ENCODE measurements around the gene CTSV. TPM values are rescaled to one million over a fixed set of nuclear protein-coding genes. Genes with fewer than 3 reads are reported as not detected.
A peak's percentile ranks its signal among the peaks of the same experiment; 100 is the strongest.
"Not testable (repeated sequence)": the region's sequence is repeated elsewhere in the genome, so short reads cannot be mapped to it uniquely, and the experiment has no call there.

CTSV gene
- total RNA-seq, result not detected
- long read RNA-seq, result 0 reads

DNA sequence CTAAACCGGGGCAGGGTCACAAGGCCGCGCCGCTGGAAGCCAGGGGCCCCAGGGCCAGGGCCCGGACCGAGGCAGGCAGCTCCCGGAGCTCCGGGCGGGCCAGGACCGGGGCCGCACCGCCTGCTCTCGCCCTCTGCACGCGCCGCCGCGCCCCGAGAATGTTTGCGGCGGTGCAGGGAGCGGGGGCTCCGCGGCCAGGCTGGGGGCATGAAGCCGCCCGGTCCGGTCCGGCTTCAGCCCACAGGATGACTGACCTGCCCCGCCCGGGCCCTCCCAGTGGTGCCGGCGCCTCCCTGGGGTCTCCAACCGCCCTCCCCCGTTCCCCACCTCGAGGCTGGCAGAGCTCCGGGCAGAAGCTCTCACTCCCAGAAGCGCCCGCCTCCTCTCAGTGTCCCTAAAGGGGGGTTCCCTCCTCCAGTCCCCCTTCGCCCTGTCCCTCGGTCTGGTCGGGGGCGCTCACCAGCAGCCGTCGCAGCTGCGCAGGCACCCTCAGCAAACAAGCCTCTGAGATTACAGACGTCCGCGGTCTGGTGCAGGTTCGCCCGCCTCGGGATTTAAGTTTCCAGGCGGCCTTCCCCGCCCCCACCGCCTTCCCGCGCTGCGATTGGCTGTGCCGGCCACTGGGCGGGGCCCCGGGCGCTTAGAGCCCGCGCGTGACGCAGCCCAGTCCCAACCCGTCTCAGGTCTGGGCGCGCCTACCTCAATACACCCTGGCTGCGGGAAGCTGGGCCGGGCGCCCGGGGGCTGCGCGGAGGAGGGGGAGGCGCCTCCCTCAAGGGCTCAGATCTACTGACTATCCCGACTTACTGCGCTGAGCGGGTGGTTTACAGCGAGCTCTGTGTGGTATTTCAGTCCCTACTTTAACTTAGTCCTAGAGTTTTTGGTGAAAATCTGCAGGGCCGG, at the start of gene CTSV:
Gene CTSV (minus strand): TSS at position 532 of the 903 bp plus-strand sequence. CDS start 1,099 bp downstream, outside the sequence.
- intact Hi-C loops (cut with DNase I), result no loop called here
- ATAC-seq (ENCODE audit: poor library complexity) (peak; percentile 100), DNase-seq (peak; percentile 92)

DNA sequence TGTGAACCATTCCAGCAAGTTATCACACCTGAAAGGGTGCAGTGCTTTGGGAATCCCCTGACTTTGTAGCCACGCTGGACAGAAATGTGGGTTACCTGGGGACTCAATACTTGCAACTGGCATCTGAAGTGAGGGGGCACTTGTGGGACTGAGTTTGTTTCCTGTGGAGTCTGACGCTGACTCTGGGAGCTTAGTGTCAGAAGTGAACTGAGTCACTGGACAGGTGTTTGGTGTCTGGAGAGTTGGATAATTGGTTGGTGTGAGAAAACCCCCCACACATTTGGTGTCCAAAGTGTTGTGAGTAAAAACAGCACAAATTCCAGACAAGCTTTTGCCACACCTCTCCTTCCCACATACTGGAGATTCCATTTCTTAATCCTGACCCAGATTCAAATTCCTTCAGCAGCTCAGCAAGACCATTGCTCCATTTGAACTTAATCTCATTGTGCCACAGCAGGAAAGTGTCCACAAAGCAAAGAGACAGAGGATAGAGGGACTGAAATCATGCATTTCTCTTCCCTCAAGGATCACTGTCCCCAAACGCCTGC, 48.8 kb upstream of the CTSV start:
- DNase-seq; ATAC-seq (ENCODE audit: poor library complexity); intact Hi-C loops (cut with DNase I): not testable (repeated sequence)

DNA sequence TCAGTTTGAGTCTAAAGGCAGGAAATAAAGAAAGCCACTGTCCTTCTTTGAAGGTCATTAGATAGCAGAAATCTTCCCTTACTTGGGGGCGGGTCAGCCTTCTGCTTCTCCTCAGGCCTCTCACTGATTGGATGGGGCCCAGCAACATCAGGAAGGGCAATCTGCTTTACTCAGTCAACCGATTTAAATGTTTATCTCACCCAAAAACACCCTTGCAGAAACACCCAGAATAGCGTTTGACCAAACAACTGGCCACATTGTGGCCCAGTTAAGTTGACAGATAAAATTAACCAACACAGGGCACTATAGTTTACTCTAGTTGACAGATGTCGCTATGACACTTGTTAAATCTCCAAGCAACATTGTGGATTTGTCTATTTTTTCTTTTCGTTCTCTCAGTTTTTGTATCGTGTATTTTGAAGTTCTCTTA, 45.6 kb upstream of the CTSV start:
- ATAC-seq (ENCODE audit: poor library complexity); DNase-seq; intact Hi-C loops (cut with DNase I): not testable (repeated sequence)

DNA sequence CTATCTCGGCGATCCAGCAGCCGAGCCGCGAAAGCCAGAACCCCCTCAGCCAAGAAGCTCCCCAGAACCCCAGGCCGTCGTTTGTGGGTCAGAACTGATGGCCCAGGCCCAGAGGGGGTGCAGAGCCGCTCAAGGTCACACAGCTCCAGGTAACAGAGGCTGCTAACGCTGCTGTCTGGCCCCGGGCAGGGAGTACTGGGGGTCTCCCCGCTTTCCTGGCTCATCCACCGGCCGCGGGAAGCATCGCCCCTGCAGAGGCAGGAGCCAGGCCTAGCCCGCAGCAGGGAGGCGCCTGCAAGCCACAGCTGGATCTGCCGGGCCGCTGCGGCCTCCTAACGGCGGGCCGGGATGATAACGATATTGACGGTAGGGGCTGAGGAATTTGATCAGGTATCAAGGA, 39.4 kb upstream of the CTSV start:
- no peak for DNase-seq
- no peak for ATAC-seq (ENCODE audit: poor library complexity)
- intact Hi-C loops (cut with DNase I), result no loop called here

DNA sequence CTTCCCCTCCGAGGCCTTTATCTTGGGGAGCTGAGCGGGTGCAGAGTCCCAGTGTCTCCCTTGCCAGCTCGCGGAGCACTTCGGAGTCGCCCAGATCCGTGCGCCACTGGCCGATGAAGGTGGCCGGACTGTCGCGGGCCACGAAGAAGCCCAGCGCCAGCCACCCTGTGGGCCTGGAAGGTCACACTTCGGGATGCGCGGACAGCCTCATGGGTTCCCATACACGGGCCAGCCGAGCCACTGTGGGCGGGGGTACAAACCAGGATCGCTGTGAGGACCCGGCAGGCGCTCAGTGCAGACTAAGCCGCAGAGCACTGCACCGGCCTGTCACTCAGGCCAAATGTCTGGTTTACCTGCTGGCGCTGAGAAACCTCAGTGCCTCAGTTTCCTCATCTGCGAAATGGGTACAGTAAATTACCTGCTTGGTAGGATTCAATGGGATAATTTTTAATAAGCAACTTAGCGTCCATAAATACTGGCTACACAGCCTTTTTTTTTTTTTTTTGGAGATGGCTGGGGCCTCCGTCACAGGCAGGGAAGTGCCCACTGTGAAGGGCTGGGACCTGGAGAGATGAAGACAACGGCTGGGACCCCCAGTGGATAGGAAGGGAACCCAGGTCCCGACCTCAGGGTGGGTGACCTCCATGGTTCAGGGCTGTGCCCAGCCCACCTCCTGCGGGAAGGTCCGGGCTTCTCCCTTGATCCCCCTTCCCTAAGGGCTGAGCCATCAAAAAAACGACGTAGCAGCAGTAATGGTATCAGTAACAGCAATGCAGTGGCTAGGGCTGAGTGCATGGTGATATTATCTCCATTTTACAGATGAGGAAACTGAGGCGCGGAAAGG, 38.7 kb upstream of the CTSV start:
- ATAC-seq (ENCODE audit: poor library complexity), result no peak
- intact Hi-C loops (cut with DNase I), result no loop called here

DNA sequence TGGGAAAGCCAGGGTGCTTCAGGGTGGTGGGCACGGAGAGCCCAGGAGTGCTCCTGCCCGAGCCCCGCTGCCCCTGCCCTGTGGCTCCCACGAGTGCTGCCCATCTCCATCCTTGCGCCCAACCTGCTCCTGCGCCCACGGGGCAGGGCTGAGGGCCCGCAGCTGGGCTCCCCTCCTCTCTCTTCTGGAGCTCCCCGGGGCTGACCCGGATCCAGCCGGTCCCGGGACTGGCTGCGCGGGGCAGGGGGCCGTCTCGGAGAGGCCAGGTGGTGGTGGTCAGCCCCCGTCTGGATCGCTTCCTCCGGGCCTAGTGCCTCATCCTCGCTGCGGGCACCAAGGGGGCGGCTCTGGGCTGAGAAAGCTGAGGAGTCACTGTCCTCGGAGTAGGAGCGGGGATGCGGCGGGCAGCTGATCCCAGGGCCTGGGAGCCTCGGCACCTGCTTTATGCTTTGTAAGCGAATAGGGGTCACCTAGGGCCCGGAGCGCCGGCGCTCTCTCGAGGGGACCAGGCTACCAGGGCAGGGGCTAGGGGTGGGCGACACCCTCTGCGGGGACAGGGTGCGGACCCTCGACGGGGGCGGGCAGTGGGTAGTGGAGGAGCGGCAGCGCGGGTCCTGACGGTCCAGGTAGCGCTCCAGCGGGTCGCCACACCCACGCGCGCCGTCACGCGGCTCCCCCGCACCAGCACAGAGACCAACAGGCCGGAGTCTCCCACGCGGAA, 37.9 kb upstream of the CTSV start:
- DNase-seq; intact Hi-C loops (cut with DNase I); ATAC-seq (ENCODE audit: poor library complexity): not testable (repeated sequence)

More for the DNA sequence above, 38.7 kb upstream of the CTSV start:
- no peak for DNase-seq

DNA sequence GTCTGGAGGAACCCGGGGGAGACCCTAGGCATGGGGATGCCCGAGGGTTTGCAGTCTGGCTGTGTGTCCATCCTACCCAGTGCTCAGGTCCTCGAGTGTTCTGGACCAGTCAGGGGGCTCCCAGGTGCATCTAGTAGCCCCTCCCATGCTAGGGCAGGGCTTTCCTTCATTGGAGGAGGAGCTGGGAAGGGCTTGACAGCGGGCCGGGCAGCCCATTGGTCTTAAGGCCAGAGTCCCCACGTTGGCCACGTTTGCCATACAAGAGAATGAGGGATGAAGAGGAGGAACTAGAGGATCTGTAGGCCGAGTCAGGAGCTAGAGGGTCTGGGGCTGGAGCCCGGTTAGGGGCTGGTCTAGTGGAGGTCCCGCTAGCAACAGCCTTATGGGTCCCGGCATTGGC, 37.3 kb upstream of the CTSV start:
- DNase-seq (no peak), ATAC-seq (ENCODE audit: poor library complexity) (no peak)
- intact Hi-C loops (cut with DNase I), result no loop called here

DNA sequence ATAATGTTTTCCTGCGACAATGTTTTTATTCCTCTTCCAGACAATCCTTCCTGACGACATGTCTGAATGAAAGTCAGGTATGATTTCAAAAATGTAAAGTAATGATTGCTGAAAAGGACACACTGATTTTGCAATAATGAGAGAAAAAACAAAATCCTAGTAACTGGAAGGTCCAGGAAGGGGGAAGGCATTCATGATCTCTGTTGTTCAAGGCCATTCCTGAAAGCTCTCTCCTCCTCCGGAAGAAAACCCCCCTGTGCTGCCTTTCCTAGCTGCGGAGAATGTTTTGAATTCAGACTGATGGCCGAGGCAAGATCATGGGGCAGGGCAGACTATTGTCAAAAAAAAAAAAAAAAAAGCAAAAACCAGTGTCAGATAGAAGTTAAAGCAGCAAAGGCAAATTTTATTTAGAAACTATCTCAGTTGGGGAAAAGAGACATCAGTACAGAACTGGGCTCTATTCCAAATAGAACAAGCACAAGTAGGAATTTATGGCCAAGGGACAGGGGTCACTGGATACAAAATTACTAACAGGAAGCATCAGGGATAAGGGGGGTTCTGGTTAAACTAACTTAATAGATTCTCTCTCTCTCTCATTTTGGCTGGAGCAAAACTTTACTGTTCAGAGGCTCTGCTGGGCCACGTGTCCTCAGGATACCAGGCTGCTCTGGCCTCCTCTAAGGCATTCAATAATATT, 36.5 kb upstream of the CTSV start:
- intact Hi-C loops (cut with DNase I), result no loop called here
- no peak for DNase-seq
- ATAC-seq (ENCODE audit: poor library complexity), result no peak

DNA sequence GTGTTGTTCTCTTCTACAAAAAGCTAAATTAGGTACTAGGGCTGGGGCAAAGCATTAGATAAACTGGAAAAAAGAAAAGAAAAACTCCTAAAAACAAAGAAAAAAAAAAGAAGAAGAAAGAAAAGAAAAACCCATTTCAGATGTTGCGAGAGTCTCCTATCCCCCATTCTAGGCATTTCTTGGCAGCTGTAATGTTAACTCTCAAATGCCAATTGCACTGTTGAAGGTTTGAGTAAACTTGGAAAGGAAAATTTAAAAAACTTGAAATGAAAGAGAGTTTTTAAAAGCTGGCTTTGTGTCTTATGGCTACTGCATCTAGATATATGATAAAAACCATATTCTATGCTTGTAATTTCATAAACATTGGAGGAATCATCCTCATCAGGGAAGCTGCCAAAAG, 34.6 kb upstream of the CTSV start:
- no peak for ATAC-seq (ENCODE audit: poor library complexity)
- intact Hi-C loops (cut with DNase I), result no loop called here

DNA sequence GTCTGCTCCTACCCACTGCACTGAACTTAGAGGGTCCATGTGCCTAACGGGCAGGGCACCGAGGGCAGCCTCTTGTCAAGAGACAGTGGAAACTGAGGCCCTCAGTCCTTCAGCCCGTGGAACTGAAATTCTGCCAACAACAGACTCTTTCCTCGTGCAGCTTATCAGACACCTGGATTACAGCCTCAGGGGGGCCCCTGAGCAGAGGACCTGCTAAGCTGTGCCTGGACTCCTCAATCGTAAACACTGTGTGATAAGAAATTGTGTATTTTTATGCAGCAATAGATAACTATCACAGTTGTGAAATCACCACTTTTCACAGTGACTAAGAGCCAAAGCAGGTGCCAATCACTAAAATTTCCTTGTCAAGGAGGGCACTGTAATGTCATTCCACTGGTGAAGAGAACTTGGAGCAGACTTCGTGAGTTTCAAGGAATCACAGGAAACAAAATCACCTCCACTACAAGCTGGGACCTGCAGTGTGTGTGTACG, 33.4 kb upstream of the CTSV start:
- ATAC-seq (ENCODE audit: poor library complexity) (no peak), DNase-seq (no peak)
- intact Hi-C loops (cut with DNase I), result no loop called here

More for the DNA sequence above, 34.6 kb upstream of the CTSV start:
- DNase-seq, result no peak

DNA sequence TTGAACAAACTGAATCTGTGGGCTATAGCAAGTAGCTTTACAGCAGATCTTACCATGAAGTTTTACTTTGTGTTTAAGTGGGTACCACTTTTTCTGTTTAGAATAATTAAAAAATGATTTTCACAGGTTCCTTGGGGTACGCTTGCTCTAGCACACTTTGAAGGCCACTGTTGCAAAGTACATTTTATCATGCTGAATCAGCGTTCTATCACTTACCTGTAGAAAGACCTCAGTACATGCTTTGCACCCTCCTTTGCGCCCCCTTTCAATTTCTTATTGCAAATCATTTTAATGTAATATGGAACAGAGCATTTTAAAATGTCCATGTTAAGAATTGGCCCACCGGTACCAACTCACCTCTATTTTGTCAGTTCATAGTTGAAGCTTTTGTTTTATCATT, 31.4 kb upstream of the CTSV start:
- DNase-seq; ATAC-seq (ENCODE audit: poor library complexity); intact Hi-C loops (cut with DNase I): not testable (repeated sequence)

DNA sequence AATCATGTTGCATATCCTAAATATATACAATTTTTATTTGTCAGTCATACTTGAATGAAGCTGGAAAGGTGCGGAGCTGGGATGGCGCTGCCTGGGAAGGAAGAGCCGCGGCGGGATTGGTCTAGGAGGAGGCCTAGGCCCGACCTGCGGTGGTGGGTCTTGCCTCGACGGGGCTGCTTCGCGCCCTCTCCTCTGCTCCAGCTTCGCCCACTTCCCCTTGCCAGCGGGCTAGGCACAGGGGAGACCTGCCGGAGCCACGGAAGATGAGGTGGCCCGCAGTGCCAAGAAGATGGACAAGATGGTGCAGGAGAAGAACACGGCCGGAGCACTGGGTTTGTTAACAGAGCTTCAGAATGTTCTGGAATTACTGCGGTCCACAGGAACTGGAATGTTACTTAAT, 28.5 kb upstream of the CTSV start:
- no peak for ATAC-seq (ENCODE audit: poor library complexity)
- intact Hi-C loops (cut with DNase I), result no loop called here
- DNase-seq, result no peak

DNA sequence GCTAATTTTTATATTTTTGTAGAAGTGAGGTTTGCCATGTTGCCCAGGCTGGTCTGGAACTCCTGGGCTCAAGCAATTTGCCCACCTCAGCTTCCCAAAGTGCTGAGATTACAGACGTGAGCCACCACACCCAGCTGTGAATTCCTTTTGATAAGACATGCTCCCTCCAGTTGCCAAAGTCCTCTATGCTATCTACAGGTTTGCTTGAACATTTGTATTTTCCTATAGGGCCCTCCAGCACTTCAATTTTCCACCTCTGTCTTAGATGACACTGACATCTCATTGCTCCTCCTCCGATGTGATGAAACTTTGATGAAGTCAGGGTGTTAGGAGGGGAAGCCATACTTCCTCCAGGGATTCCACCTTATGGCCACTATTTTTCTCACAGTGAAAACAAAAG, 25.2 kb upstream of the CTSV start:
- no peak for ATAC-seq (ENCODE audit: poor library complexity)

DNA sequence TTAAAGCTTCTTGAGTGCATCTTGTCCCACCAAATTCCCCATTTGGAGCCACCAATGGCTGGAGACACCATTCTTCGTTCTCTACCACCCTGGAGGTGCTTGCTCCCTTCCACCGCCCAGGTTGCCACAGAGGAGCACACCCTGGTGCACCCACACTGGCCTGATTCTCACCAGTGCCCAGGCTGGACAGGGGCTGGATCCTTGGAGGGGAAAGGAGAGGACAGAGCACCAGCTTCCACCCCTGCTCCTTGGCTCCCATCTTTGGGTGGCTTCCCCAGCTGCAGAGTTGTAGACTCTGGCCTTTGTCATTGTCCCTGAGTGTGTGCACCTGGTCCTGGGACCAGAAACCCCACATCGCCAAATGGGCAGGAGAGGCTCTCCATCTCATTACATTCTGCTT, 21.9 kb upstream of the CTSV start:
- DNase-seq (no peak), ATAC-seq (ENCODE audit: poor library complexity) (no peak)
- intact Hi-C loops (cut with DNase I), result no loop called here

More for the DNA sequence above, 25.2 kb upstream of the CTSV start:
- intact Hi-C loops (cut with DNase I), result no loop called here
- DNase-seq, result no peak

DNA sequence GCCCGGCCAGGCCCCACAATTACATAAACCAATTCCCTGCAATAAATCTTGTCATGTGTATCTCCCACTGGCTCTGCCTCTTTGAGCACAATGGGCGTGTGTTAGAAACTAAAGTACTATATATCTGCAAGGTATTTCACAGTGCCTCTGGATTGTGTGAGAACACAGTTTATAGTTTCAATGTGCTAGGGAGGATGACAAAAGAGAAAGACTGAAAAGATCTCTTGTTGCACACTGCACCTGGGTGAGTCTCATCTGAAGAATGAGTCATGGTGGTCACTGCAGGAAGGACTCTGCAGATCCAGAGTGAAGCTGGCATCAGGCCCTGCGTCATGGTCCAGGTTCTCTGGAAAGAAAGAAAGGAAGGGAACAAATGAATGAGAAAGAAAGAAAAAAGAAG, 20.7 kb upstream of the CTSV start:
- ATAC-seq (ENCODE audit: poor library complexity) (no peak), DNase-seq (no peak)
- intact Hi-C loops (cut with DNase I), result no loop called here

DNA sequence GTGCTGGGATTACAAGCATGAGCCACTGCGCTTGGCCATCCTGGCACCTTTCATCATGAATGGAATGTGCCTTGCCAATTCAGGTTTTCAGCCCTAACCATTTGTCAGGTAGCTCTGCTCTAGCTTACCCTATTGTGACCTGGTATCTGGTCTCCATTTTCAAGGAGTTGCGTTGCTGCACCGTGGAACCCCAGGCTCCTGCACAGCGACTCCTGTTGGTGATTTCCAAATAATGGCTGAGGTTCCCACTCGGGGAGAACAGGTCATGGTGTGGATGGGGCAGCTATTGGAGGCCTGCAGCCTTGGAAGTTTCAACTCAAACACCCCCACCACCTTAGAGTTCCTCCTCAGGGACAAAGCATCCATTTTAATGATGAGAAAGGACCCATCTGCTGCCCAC, 18.7 kb upstream of the CTSV start:
- no peak for DNase-seq
- ATAC-seq (ENCODE audit: poor library complexity), result no peak
- intact Hi-C loops (cut with DNase I), result no loop called here

DNA sequence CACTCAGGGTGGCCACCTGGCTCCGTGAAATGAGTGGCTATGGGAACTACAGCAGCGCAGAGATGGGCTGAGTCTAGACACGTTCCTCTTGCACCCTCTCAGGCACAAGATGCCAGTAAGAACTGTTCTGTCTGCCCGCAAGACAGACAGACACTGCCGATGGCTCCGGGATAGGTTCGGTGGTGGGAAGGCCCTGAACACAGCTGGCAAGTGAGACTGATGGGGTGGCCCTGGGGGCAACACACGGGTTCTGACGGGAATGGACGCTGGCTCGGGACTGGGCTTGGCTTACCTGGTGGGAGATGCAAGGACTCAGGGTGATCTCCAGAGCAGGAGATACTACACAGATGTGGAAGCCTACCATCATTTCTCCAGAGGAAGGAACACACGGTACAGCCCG, 16.9 kb upstream of the CTSV start:
- intact Hi-C loops (cut with DNase I); DNase-seq; ATAC-seq (ENCODE audit: poor library complexity): not testable (repeated sequence)

DNA sequence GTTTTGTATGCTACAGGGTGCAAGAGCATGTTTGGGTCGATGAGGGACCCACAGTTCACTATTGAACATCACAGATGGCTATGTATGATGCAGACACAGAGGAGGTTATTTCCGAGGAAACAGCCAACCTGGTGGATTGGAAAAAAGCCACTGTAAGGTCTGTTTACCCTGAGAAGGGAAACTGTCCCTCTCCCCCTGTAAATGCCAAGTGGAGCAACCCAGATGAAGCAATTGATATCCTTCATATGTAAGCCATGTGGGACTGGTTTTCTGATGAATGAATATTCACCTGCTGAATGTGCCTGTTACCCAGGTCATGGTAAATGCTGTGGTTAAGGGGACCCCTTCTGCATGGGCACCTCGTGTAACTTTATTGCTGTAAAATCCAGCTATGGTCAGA, 14.8 kb upstream of the CTSV start:
- ATAC-seq (ENCODE audit: poor library complexity) (no peak), DNase-seq (no peak)
- intact Hi-C loops (cut with DNase I), result no loop called here

Data from Right ventricle myocardium superior (tissue), 1 donor.